Astrocyte (in vitro differentiated cells and primary cell): Measurements from ENCODE around the gene KIF19. TPM values are rescaled to one million over a fixed set of nuclear protein-coding genes. Genes with fewer than 3 reads are reported as not detected.

Experiments
- DNase-seq: peaks from one replicate; pipeline ENCODE4 v3.0.0-alpha.2; 2010; ENCODE audit warnings: low read depth
- FAIRE-seq: peaks from 2 replicates; lab custom pipeline; 2011; peaks lifted over from hg19 to GRCh38; lab: Jason Lieb, UNC
- H2AFZ ChIP-seq: 2 replicates; pipeline ENCODE4 v1.6.0; 2012; ENCODE audit warnings: low read depth, low read length, inconsistent platforms
- H3K27ac ChIP-seq: 2 replicates; pipeline ENCODE4 v1.5.1; 2011; ENCODE audit warnings: low read depth, low read length, inconsistent platforms
- H3K27me3 ChIP-seq: 2 replicates; pipeline ENCODE4 v1.6.0; 2011; ENCODE audit warnings: low read length, inconsistent platforms; ENCODE audit not compliant: insufficient read depth
- H3K36me3 ChIP-seq: 2 replicates; pipeline ENCODE4 v1.5.1; 2011; ENCODE audit warnings: low read length, inconsistent platforms; ENCODE audit not compliant: insufficient read depth
- H3K4me1 ChIP-seq: 2 replicates; pipeline ENCODE4 v1.5.1; 2011; ENCODE audit warnings: low read length, inconsistent platforms; ENCODE audit not compliant: insufficient read depth
- H3K4me2 ChIP-seq: 2 replicates; pipeline ENCODE4 v1.6.0; 2012; ENCODE audit warnings: low read length, inconsistent platforms
- H3K4me3 ChIP-seq: 2 replicates; pipeline ENCODE4 v1.5.1; 2011; ENCODE audit warnings: low read depth, mild to moderate bottlenecking, low read length, inconsistent platforms; ENCODE audit not compliant: insufficient read depth
- H3K79me2 ChIP-seq: 2 replicates; pipeline ENCODE4 v1.6.0; 2012; ENCODE audit warnings: mild to moderate bottlenecking, low read length, inconsistent platforms; ENCODE audit not compliant: insufficient read depth
- H3K9ac ChIP-seq: 2 replicates; pipeline ENCODE4 v1.6.0; 2012; ENCODE audit warnings: mild to moderate bottlenecking, low read length, inconsistent platforms
- H3K9me3 ChIP-seq: 2 replicates; pipeline ENCODE4 v1.5.1; 2012; ENCODE audit warnings: low read depth, mild to moderate bottlenecking, low read length, inconsistent platforms; ENCODE audit not compliant: insufficient read depth
- H4K20me1 ChIP-seq: 2 replicates; pipeline ENCODE4 v1.6.0; 2012; ENCODE audit warnings: low read length, inconsistent platforms; ENCODE audit not compliant: insufficient read depth
- H3K27ac Mint-ChIP-seq: one replicate; pipeline ENCODE4 v1.8.0; 2021; ENCODE audit warnings: mild to moderate bottlenecking, mixed read lengths; ENCODE audit not compliant: unreplicated experiment
- H3K27me3 Mint-ChIP-seq: one replicate; pipeline ENCODE4 v1.8.0; 2021; ENCODE audit warnings: low read depth, mixed read lengths; ENCODE audit not compliant: unreplicated experiment
- H3K36me3 Mint-ChIP-seq: one replicate; pipeline ENCODE4 v1.8.0; 2021; ENCODE audit warnings: low read depth, mixed read lengths; ENCODE audit not compliant: unreplicated experiment
- H3K4me1 Mint-ChIP-seq: one replicate; pipeline ENCODE4 v1.8.0; 2021; ENCODE audit warnings: low read depth, mixed read lengths; ENCODE audit not compliant: unreplicated experiment
- H3K4me3 Mint-ChIP-seq: one replicate; pipeline ENCODE4 v1.8.0; 2021; ENCODE audit warnings: mild to moderate bottlenecking, moderate library complexity, mixed read lengths; ENCODE audit not compliant: unreplicated experiment
- H3K9me3 Mint-ChIP-seq: one replicate; pipeline ENCODE4 v1.8.0; 2021; ENCODE audit warnings: mild to moderate bottlenecking, mixed read lengths; ENCODE audit not compliant: unreplicated experiment
- CTCF ChIP-seq: IDR thresholded peaks from 2 replicates; pipeline ENCODE4 v1.5.1; 2011; ENCODE audit warnings: low read depth, mild to moderate bottlenecking, inconsistent platforms, low read length, moderate library complexity; ENCODE audit not compliant: insufficient read depth
- EZH2 ChIP-seq: IDR thresholded peaks from 2 replicates; pipeline ENCODE4 v1.6.1; 2012; ENCODE audit warnings: mild to moderate bottlenecking, low read length, inconsistent platforms; ENCODE audit not compliant: insufficient read depth
- total RNA-seq: library from RNA; stranded (reverse); gene quantifications from 2 replicates; pipeline ENCODE4 v1.2.1, GENCODE V29; 2021

The KIF19 gene
- total RNA-seq, 1 donor from 2014 or later = not detected

DNA sequence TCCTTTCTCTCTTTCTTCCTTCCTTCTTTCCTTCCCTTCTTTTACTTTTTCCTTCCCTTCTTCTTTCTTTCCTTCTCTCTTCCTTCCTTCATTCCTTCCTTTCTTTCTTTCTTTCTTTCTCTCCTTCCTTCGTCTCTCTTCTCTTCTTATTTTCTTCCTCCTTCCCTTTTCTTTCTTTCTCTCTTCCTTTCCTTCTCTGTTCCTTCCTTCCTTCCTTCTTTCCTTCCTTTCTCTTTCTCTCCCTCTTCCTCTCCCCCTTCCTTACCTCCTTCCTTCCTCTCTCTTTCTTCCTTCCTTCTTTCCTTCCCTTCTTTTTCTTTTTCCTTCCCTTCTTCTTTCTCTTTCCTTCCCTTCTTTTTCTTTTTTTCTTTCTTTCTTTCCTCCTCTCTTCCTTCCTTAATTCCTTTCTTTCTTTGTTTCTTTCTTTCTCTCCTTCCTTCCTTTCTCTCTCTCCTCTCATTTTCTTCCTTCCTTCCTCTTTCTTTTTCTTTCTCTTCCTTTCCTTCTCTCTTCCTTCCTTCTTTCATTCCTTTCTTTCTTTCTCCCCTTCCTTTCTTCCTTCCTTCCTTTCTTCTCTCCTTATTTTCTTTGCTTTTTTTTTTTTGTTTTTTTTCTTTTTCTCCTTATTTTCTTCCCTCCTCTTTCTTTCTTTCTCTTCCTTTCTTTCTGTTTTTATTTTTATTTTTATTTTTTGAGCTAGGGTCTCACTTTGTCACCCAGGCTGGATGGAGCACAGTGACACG lies 64.1 kb downstream of the KIF19 start:
- Histone ChIP-seq H3K9ac (no peak overlapping the region), H3K4me3 (no peak overlapping the region), H4K20me1 (no peaks in the 10 kb centered on the region), H2AFZ (no peak overlapping the region), H3K4me2 (no peak overlapping the region), H3K79me2 (no peaks in the 10 kb centered on the region), H3K4me1 (no peaks in the 10 kb centered on the region), H3K9me3 (no peaks in the 10 kb centered on the region), H3K27me3 (no peaks in the 10 kb centered on the region), H3K36me3 (no peaks in the 10 kb centered on the region), H3K27ac (no peak overlapping the region)
- no peaks in the 10 kb centered on the region for H3K9me3 Mint-ChIP-seq
- DNase-seq (no peak), FAIRE-seq (no peak)
- no peaks in the 10 kb centered on the region for H3K36me3 Mint-ChIP-seq
- peaks cover 19% of the 10 kb centered on the region for H3K27me3 Mint-ChIP-seq
- no peak overlapping the region for H3K4me3 Mint-ChIP-seq
- H3K4me1 Mint-ChIP-seq = peaks cover 11% of the 10 kb centered on the region
- TF ChIP-seq CTCF (no peak), EZH2 (no peak)
- no peak overlapping the region for H3K27ac Mint-ChIP-seq

DNA sequence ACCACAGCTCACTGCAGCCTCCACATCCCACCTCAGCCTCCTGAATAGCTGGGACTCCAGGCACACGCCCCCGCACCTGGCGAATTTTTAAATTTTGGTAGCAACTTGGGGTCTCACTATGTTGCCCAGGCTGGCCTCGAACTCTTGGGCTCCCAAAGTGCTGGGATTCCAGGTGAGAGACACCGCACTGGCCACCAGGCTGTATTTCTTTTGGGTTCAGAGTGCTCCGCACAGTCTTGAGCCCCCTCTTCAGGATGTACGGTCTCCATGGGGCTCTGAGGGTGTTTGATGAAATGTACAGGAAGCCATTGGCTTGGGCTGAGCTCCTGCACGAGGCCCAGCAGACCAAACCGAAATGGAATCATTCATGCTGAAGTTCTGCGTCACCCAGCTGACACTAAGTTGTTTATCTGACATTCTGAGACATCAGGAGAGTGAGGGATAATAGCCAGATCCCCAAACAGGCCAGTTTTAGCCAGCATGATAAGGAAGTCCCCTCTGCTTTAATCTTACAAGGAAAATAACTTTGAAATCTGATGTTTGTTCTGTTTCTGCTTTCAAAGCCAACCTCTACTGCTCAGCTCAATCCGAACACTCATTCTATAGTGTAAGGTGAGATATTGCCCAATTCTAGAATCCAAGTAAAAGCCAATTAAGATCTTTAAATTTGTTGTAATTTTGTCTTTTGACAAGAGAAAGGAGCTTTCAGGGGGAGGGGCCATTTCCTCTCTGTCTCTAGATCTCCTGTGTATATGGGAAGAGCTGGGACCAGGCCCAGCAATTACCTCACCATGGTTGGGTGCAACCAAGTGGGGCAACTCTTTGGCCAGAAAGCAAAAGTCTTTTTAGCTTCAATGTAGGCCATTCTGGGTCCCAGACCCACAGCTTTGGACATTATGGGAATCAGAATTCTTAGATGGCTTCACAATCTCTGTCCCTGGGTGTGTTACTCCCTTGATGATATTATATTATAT lies 64.9 kb downstream of the KIF19 start:
- Histone ChIP-seq H3K9ac (no peak overlapping the region), H3K27ac (no peak overlapping the region), H4K20me1 (no peaks in the 10 kb centered on the region), H3K9me3 (no peaks in the 10 kb centered on the region), H3K36me3 (no peaks in the 10 kb centered on the region), H3K4me3 (no peak overlapping the region), H3K4me2 (no peak overlapping the region), H3K79me2 (no peaks in the 10 kb centered on the region), H2AFZ (no peak overlapping the region), H3K4me1 (no peaks in the 10 kb centered on the region), H3K27me3 (no peaks in the 10 kb centered on the region)
- Mint-ChIP-seq H3K4me3 (no peak overlapping the region), H3K27me3 (peaks cover 27% of the 10 kb centered on the region), H3K9me3 (no peaks in the 10 kb centered on the region), H3K36me3 (no peaks in the 10 kb centered on the region), H3K27ac (no peak overlapping the region), H3K4me1 (peaks cover 11% of the 10 kb centered on the region)
- DNase-seq = no peak
- no peak for FAIRE-seq
- TF ChIP-seq EZH2 = no peak
- TF ChIP-seq CTCF = no peak
